Fibroblast of mammary gland (primary cell): ENCODE data around the gene CCBE1.

Experiments used
- DNase-seq: peaks from one replicate; pipeline ENCODE4 v3.0.0-alpha.2; 2010; ENCODE audit warnings: low read depth
- H3K4me3 ChIP-seq: 2 replicates; pipeline ENCODE4 v1.5.1; 2011; ENCODE audit warnings: low read depth, mild to moderate bottlenecking, low read length, moderate library complexity; ENCODE audit not compliant: control insufficient read depth
- CTCF ChIP-seq: conservative IDR thresholded peaks from 2 replicates; pipeline ENCODE4 v1.5.1; 2011; ENCODE audit warnings: low read depth, low read length, inconsistent platforms; ENCODE audit not compliant: control insufficient read depth, insufficient read depth

The CCBE1 gene

DNA sequence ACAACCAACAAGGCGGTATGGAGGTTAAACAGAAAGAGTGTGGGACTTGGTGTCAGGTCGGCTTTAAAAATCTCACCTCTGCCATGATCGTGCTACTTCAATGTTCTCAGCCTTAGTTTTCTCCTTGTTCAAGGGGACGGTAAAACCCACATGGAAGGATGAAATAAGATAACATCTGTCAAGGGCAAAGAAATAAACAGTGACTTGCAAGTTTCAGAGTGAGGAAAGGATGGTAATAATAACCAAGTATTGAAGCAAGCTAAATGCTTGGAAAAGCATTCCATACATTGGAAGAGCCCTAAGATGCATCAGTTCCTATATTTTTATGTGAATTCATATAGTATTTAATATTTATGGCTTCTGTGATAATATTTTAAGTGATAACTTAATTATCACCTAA lies 308.4 kb downstream of the CCBE1 start:
- no peak overlapping the region for H3K4me3 ChIP-seq
- no peak for DNase-seq
- no peak for TF ChIP-seq CTCF

- DNase-seq: no peak
- no peak for TF ChIP-seq CTCF
- no peak overlapping the region for H3K4me3 ChIP-seq
Observed at GRCh38 chr18:59387687-59388565, 309.3 kb downstream of the CCBE1 start.

DNA sequence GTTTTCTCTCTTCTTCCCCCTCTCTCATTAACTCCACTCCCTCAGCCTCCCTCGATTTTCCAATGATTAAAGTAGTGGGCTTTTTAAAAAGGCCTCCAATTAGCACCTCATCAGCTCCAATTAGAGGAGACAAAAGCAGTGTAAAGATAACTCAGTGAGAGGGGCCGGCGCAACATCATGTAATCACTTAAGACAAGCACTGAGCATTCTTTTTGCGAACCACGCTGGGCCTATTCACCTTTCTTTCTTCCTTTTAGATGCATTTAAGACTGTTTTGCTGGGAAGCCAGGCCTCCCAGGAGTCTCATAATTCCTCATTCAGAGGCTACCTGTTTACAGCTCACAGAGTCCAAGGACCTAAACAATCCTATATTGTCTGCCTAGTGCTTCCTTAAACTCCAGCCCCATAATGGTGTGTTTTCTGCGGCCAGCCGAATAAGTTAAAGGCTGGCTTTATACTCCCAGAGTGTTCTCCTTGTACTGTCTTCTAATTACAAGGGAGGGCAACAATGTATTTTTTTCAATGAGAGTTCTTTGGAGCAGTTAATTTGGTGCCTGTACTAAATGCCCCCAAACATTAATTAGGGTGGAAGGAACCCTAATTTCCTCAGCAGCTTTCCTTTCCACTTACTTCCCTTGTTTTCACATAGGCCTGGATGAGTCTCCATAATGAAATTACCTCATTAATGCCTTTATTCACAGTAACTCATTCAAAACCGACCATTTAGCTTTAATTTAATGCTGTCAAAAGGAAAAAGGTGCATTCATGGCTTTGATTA lies 310.1 kb downstream of the CCBE1 start:
- no peak for TF ChIP-seq CTCF
- no peak overlapping the region for H3K4me3 ChIP-seq
- DNase-seq: no peak

DNA sequence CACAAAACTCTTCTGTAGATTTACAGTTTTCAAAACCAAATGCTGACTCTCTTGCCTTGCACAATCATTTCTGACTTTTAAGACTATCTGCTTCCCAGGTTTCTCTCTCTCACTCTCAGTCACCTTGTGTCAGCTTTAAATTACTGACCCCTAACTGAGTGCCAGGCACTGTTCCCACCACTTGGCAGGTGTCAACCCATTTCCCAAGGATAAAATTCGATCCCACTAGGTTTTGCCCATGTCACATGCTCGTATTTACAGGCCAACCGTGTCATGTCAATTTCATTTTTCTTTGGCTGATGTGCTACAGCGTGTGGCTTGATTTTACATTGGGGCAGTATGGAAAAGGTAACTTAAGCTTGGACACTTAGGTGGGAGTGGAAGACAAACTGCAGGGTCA lies 312.0 kb downstream of the CCBE1 start:
- no peak for DNase-seq
- H3K4me3 ChIP-seq: no peak overlapping the region
- no peak for TF ChIP-seq CTCF

GRCh38 chr18:59383851-59384250 lies 313.4 kb downstream of the CCBE1 start:
- no peak overlapping the region for H3K4me3 ChIP-seq
- no peak for DNase-seq
- no peak for TF ChIP-seq CTCF

DNA sequence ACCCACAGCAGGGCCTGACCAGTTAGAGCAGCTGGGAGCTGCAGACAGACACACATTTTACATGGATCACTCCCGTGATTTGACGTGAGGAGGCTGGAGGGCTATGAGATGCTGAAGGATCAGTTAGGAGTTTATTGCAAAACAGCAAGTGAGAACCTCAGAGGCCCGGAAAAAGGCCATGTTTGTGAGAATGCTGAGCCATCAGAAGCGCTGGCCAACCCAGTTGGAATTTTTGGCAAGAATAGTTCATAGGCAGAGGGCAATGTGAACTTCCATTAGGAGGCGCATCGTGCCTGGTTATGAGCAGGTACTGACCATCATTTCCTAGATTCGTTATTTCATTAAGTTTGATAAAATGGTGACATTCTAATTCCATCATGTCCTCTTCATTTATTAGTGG lies 314.8 kb downstream of the CCBE1 start:
- peak; percentile 35 for TF ChIP-seq CTCF
- H3K4me3 ChIP-seq: no peak overlapping the region
- DNase-seq: peak; percentile 89
